CD4-positive, alpha-beta T cell treated with Interleukin-4 for 4 hours (primary cell): Measurements from ENCODE around the gene IFT74.

Source experiments
- DNase-seq: peaks from one replicate; pipeline ENCODE4 v3.0.0-alpha.2; 2020

IFT74 gene

GRCh38 chr9:26955921-26956859 lies at the start of gene IFT74:
Gene IFT74 (plus strand): TSS chr9:26956412. CDS start chr9:26961968, 5,556 bp downstream.
- peak; percentile 95 for DNase-seq

- DNase-seq: no peak
Observed at GRCh38 chr9:26913138-26913668, 43.0 kb upstream of the IFT74 start.

GRCh38 chr9:26919698-26920097 lies 36.5 kb upstream of the IFT74 start:
- DNase-seq: no peak

- DNase-seq: no peak
Observed at GRCh38 chr9:26925609-26926008, 30.6 kb upstream of the IFT74 start.

GRCh38 chr9:26928902-26929495 lies 27.2 kb upstream of the IFT74 start:
- DNase-seq: no peak

GRCh38 chr9:26935847-26936246 lies 20.4 kb upstream of the IFT74 start:
- no peak for DNase-seq

GRCh38 chr9:26937816-26938371 lies 18.3 kb upstream of the IFT74 start:
- no peak for DNase-seq

GRCh38 chr9:26939955-26940711 lies 16.1 kb upstream of the IFT74 start:
- no peak for DNase-seq

GRCh38 chr9:26940779-26941178 lies 15.4 kb upstream of the IFT74 start:
- no peak for DNase-seq

GRCh38 chr9:26945591-26945990 lies 10.6 kb upstream of the IFT74 start:
- DNase-seq: no peak

- peak; percentile 81 for DNase-seq
Observed at GRCh38 chr9:26946753-26947727, 9.2 kb upstream of the IFT74 start, which contains the start of gene PLAA. Gene PLAA (minus strand): TSS chr9:26947242. CDS start chr9:26947045, 197 bp downstream.

- DNase-seq: no peak
Observed at GRCh38 chr9:26947736-26948135, 8.5 kb upstream of the IFT74 start.

- no peak for DNase-seq
Observed at GRCh38 chr9:26949637-26950069, 6.6 kb upstream of the IFT74 start.

GRCh38 chr9:26950521-26950920 lies 5.7 kb upstream of the IFT74 start:
- DNase-seq: no peak

GRCh38 chr9:26951794-26952193 lies 4.4 kb upstream of the IFT74 start:
- DNase-seq: no peak

- DNase-seq: peak; percentile 38
Observed at GRCh38 chr9:26954050-26954508, 2.1 kb upstream of the IFT74 start.

- DNase-seq: no peak
Observed at GRCh38 chr9:26955222-26955903, 849 bp upstream of the IFT74 start.

- DNase-seq: no peak
Observed at GRCh38 chr9:26956860-26957233, 635 bp downstream of the IFT74 start.

- DNase-seq: no peak
Observed at GRCh38 chr9:26971721-26972120, 15.5 kb downstream of the IFT74 start.

- DNase-seq: no peak
Observed at GRCh38 chr9:26973989-26974388, 17.8 kb downstream of the IFT74 start.

- DNase-seq: no peak
Observed at GRCh38 chr9:26974927-26975326, 18.7 kb downstream of the IFT74 start.
